Middle frontal gyrus (tissue), 1 donor: Measurements from ENCODE around the gene SECTM1.
A peak's percentile ranks its signal among the peaks of the same experiment; 100 is the strongest.

Experiments used
- DNase-seq: peaks from one replicate; pipeline ENCODE4 v3.0.0-alpha.2; 2015; ENCODE audit warnings: low spot score; ENCODE audit errors: extremely low spot score

The SECTM1 gene

DNA sequence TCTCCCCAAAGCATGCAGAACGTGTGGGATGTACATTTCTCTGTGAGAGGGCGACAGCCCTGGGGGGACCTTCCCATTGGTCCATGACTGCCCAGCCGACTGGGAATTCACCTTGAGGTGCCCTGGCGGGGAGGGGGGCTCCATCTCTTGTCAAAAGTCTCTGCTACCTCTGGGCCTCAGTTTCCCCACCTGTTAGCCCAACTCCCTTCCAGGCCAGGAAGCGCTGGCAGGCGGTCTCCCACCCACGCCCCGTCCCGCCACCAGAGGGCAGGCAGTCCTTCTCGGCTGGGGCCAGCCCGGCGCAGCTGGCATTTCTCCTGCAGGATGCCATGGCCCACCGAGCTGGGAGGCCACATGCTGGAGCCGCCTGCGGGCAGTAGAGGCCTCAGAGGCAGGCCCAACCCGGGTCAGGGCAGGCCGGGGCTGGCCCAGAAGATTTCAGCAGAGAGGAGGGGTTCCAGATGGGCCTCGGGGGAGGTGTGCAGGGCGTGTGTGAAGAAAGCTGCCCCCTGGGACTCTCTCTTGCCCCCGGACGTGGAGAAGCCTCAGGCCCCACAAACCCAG is 32.8 kb downstream of the SECTM1 start:
- no peak for DNase-seq

DNA sequence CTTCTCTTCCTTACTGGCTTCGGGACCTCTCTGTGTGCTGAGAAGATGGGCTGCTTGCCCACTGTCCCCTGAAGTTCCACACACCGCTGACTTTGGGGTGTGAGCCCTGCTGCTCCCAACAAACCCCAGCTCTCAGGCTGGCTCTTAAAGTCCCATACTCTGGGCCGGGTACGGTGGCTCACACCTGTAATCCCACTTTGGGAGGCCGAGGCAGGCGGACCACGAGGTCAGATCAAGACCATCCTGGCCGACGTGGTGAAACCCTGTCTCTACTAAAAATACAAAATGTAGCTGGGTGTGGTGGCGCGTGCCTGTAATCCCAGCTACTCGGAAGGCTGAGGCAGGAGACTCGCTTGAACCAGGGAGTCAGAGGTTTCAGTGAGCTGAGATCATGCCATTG is 33.3 kb downstream of the SECTM1 start:
- DNase-seq, result no peak

DNA sequence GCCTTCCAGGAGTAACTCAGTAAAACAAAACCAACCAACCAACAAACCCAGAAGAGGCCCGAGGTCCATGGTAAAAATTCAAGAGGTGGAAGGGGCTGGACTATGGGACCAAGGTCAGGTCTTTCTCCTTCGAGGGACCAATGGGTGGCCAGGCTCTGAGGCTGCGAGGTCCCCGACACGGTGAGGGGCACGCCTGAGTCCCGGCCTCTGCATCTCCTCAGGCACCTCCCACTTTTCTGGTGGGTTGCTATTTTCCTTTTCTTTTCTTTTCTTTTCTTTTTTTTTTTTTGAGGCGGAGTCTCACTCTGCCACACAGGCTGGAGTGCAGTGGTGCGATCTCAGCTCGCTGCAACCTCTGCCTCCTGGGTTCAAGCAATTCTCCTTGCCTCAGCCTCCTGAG is 34.1 kb downstream of the SECTM1 start:
- DNase-seq, result no peak

DNA sequence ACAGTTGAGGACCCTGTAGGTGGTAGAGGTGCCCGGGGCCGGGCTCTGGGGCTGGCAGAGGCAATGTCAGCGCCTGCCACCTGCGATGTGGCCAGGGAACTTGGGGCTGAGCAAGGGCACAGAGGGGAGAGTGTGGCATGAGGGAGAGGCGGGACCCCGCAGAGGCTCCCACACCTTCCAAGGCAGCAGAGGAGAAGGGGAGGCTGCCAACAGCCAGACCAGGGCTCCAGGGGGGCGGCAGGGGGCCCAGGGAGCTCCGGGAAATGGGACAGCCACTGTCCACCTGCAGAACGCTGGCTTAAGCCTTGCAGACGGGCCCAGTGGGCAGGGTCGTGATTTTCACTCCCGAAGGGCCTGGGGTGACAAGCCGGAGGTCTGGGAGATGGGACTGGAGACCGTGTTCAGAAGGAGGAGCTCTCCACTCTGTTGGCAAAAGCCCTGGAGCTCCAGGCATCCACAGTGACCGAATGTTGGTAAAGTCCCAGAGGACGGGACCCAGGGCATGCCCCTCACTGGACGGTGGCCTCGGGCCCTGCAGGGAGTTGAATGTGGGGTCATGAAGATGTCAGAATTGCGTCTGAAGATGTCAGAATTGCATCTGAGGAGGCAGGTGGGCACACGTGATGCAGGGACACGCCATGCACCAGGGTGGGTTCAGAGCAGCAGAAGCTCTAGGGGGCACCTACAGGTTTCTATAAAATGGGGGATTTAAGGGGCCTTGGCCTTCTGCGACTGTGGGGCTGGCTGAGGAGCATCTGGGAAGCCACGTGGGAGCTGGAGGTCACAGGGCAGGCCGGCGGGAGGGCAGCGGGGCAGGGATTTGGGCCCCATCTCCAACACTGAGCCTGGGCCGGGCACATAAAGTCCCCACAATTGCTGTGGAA is 34.8 kb downstream of the SECTM1 start:
- no peak for DNase-seq

DNA sequence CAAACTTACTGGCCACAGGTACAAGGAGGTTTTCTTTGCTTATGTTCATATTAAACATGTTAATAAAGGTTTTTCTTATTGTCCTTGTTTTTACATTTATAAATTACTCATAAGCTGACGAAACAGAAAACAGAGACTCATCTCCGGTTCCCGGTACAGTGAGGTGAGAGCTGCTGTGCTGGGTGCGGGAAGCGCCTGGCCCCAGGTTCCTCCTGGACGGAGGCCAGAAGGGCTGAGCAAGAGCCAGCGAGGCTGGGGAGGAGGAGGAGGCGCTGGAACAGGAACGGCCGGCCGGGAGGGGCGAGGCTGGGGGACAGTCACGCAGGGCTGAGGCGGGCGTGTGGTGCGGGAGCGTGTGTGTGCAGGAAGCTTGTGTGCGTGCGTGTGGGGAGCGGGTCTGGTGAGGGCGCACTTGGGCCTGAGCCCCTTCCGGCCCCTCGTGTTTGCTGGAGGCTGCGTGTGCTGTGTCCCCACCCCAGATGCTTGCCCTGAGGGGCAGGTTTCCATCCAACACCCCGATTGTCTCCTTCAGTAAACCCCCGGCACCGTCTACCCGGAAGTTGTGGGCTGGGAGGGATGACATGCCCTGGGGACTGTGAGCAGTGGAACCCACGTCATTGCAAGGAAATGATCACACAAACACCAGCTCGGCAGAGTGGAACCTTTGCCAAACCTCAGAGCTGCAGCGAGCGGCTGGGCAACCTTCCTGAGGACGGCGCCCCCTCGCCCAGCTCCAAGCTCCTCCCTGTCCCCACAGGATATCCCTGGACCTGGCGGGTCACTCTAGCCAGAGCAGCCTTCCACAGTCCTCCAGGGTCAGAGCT is 35.6 kb downstream of the SECTM1 start:
- peak; percentile 65 for DNase-seq

DNA sequence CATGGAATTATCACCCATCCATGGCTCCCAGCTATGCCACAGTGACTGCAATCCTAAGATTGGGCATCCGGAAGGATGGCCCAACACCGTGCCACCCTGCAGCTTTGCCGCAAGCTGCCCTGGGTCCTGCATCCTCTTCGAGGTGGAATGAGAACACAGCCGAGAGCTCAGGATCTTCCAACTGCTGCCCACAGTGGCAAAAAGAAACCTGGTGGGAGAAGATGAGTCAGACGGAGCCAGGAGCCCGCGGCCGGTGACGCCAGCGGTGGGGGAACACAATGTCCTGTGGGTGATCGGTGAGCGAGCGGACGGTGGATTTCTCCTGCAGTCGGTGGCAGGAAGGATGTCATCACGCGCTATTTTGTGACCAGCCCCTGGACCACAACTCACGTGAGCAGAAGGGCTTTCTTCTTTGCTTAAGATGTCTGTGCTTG is 36.3 kb downstream of the SECTM1 start:
- peak; percentile 36 for DNase-seq

DNA sequence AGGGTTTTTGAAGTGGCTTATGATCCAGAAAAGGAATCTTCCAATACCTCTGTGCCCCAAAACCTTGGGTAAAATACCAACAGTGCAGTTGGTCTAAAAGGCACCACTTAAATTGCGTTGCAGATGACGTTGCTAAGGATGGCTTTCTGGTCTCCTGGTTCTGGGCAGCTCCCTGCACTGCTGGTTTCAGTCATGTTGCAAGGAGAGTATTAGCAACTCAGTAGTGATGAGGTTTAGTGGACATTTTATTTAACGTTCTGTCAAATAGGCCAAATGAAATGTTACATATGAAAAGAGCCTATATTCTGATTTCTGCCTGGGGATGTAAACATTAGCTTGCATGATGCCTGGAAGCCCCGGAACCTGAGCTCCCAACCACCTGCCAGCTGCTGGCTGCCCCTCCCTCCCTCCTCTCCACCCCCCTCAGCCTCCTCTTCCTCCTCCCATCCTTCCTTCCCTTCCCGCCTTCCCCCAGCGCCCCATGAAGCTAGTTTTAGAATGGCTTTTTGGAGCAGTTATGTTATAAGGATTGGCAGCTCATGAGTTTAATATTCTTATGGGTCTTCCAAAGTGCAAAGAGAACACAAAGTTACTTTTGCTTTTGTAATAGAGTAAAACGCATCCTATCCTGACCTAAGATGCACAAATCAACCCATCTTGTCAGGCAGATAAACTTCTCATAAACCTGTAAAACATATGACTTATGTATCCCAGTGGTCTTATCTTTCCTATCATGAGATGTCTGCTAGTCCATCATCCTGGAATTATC is 36.9 kb downstream of the SECTM1 start:
- no peak for DNase-seq

DNA sequence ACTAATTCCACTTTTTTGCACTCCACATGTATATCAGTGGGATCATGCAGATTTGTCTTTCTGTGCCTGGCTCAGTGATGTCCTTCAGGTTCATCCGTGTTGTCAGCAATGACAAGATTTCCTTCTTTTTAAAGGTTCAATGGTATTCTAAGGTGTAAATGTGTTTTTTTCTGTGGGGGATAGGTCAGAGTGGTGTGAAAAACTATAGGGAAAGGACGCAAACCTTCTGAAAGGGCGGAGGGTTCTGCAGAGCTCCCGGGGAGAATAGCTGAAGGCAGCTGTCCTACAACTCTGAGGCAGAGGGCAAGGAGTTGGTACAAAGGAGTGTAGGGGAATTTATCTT is 38.1 kb downstream of the SECTM1 start:
- DNase-seq, result no peak

DNA sequence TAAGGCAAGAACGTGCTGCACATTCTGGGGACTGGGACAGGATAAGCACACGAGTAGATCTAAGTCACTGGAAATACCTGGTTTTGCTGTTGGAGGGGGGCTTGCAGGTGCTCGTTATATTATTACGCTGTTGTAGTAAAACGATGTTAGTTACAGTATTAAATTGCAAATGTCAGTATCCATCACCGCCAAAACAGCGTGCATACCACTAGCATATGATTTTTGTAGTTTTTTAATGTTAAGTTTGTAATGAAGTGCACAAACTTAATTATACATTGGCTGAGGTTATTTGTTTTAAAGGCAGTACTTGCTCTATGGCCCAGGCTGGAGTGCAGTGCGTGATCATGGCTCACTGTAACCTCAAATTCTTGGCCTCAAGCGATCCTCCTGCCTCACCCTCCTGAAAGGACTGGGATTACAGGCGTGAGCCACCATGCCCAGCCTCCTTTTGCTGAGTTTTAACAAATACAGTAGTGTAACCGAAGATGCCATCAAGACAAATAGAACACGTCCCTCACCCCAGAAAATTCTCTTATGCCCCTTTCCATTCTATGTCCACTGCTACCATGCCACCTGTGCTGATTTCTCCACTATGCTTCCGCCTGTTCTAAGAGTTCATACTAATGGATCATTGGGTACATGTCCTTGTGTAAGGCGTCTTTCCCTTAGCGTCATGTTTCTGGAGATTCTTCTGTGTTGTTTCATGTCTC is 39.3 kb downstream of the SECTM1 start:
- DNase-seq, result no peak

DNA sequence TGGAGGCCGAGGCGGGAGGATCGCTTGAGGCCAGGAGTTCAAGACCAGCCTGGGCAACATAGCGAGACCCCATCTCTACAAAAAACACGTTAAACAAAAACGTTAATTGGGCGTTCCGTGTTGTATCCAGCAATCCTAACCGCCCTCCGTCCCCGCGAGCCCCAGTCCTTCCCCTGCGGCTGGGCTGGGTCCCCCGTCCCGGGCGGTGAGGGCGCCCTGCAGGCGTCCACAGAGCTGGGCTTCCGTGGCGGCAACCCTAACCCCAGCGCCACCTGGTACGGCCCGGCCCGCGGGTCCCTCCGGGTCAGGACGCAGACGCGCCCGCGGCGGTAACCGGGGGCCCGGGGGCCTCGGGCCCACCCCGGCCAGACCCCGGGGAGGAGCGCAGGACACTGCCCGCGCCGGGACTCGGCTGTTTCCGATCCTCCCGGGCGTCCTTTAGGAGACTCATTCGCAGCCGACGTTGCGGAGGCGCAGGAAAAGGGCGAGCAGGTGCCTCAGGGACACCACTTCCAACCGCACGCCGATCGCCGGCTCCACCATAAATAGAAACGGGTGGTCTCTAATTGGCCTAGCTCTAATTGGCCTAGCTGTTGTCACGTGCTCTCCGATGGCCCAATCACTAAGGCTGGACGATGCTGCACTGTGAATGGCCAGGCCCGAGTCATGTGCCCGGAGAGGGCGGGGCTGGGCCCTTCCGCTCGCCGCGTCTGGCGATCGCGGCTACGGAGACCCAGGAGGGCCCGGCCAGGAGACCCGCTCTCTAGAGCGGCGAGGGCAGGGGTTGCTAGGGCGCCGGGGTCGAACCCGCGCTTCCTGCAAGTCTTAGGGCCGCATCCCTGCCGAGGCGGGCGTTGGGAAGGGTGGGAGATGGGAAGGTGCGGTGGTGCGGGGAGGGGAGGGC is 41.1 kb downstream of the SECTM1 start:
- peak; percentile 95 for DNase-seq

DNA sequence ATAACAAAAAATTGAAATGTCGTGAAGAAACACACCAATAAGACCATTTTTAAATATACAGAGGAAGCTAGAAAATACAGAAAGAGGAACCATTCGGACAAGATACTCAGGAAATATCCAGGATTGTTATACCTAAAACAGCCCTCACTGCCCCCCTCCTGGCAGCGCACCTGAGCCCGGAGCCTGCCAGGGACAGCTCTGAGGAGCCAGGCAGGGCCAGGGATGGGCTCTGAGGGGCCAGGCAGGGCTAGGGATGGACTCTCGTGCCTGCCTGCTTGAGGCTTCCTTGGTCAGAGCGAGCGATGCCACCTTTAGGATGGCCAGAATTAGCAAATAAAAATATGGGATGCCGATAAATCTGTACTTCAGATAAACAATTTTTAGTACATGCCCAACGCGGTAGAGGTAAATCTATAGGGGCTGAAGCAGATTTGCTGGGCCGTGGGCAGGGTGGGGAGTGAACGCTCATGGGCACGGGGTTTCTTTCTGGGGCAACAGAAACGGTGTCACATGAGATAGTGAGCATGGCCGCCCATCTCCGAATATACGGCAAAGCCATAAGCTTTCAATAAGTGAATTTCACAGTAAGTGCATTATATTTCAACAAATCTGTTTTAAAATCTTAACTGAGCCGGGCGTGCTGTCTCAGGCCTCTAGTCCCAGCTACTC is 41.9 kb downstream of the SECTM1 start:
- no peak for DNase-seq

DNA sequence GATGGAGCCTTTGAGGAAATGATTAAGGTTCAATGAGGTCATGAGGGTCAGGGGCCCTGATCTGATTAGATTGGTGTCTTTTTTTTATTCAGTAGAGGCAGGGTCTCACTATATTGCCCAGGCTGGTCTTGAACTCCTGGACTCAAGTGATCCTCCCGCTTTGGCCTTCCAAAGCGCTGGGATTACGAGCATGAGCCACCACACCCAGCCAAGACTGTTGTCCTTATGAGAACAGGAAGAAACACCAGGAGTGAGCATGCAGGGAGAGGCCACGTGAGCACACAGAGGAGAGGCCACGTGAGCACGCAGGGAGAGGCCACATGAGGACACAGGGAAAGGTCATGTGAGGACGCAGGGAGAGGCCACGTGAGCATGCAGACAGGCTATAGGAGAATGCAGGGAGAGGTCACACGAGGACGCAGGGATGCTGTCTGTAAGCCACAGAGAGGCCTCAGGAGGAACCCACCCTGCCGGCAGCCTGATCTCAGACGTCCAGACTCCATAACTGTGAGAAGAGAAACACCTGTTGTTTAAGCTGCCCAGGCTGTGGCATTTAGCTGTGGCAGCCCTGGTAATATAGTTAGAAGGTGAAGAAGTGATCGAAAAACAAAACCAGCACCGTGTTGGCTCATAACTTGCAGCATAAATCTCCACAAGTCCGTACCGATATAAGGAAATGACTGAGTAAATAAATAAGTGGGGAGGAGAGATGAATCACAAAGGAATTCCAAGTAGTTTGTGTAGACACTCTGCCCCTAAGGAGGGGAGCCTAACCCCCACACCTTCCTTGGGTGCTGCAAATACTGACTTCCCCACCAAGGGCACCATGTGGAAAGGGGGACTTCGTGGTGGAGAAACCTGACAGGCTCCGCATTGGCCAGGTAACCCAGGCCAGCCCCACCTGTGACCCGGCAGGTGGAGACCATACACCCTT is 45.4 kb downstream of the SECTM1 start:
- no peak for DNase-seq

DNA sequence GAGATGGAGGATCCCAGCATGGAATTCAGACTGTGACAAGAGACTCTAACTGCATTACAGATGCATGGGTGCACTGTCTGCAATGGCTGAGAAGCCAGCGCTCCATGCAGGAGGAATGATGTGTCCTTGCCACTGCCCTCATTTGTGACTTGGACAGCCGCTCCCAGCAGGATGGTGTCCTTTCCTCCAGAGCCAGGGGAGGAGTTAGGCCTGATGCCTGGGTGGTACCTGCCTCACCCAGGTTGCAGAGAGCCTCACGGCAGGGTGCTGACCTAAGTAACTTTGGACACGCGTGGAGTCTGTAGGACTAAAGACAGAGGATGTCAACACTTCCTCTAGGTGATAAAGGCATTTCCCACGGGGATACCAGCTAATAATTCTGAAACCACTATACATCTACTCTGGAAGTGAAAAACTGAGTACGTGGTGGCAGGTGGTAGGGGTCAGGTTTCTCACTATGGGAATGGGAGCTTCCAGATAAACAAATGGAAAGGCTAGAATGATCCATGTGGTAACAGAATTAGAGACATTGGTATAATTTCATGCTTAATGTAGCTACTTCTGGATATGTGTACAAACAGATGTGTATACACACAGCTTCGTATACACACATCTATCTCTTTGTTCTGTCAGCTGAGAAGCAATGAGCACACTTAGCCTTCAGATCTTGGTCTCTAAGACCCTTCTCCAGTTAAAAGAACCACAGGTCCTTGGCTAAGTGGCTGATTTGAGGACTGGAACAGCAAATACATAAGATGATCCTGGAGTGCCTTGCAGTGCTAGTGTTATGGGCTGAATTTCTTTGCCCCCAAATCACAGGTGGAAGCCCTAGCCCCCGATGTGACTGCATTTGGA is 46.3 kb downstream of the SECTM1 start:
- DNase-seq, result no peak

DNA sequence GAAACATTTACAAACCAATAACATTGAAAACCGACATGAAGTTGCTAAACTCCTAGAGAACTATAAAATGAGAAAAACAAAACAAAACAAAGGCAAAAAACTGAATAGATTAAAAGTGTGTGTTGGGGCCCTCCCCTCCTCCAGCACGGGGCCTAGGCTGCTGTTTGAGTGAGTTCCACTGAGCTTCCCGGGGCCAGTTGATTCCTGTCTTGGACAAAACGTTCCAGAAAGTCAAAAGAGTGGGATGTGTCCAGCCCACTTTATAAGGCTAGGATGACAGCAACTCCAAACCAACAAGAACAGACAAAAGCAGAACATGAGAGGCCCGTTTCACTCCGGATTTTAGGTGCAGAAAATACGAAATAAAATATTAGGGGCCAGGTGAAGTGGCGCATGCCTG is 48.4 kb downstream of the SECTM1 start:
- no peak for DNase-seq

DNA sequence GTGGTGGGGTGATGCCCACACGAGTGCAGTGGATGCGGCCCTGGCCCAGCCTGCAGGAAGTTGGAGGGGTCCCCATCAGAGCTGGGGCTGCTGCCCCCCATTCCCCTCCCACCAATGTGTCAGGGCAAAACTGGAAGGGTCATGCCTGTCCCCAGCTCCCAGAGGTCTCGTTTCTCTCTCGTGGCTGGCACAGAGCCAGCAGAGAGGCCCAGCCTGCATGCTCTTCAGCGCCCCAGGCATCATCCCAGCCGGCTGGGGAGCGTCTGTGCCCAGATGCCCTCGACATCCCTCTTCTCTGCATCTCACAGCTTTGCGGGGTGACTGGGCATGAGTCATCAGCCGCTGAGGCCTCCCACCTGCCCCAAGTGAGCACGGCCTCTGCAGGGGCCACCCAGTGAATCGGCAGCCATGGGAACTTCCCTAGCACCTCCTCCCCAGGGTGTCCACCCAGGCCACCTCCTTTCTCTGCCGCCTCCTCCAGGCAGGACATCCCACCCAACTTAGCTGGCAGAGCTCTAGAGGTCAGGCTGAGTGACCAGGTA is 50.3 kb downstream of the SECTM1 start:
- DNase-seq, result no peak

DNA sequence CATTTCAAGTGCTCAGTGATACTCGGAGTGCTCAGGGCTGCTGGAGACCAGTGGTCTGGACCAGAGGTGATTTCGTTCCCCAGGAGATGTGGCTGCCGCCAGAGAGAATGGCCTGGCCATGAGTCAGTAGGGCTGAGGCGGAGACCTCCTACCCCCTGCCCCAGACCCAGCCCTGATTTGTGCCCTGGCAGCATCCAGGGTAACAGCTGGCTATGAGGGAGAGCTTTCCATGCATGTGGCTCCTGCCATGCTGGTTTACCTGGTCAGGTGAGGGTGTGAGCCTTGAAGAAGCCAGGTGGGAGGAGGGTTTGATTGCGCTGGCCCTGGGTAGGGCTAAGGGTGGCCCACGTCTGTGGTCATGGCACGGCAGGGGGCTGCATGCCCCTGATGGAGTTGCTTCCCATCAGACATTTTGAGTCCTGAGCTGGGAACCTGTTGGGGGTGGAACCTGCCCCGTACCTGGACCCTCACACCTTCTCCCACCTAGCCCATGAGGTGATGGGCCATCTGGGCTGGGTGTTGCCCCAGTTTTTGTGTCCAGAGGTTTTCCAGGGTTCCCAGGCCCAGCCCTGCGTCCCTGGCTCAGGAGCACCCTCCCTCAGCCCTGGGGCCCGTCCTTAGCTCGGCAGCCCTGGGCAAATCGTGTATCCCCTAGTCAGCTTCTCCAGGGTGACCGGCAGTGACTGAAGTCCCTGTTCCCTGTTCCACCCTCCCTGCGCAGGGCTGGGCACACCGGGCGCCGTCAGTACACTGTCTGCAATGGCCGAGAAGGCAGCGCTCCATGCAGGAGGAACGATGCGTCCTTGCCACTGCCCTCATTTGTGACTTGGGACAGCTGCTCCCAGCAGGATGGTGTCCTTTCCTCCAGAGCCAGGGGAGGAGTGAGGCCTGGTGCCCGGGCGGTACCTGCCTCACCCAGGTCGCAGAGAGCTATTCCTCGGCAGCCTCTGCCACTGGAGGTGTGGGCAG is 51.0 kb downstream of the SECTM1 start:
- no peak for DNase-seq
